Measurements from ENCODE around the gene WNT9A.

WNT9A gene

DNA sequence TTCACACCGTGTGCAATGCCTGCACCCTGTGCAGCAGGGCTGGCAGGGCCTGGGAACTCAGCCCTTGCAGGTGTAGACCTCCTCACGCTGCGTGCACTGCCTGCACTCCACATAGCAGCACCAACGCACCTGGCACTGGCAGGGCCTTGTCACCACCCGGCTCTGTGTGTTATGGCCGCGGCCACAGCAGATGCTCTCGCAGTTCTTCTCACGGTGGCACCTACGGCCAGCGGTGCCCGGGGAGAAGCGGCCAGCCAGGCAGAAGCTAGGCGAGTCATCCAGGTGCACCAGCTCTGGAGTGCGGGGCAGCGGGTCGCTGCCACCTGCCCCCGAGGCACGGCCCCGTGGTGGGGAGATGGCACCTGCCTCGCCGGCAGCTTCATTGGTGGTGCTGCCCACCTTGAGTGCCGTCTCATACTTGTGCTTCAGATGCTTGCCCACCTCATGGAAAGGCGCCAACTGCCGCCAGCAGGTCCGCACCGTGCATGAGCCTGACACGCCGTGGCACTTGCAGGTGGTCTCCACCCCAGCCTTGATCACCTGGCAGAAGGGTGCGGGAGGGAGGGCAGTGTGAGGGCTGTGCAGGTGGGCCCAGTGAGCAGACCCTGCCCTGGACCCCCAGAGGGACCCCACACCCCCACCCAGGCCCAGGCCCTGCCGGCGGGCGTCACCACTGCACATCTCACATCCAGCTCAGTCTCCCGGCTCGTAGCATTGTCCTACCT lies 26.1 kb downstream of the WNT9A start:
- peaks cover 0 to 16% (median 0%) of the 10 kb centered on the region in 11 experiments; a peak in 1 of 22 replicates for H4K20me1 ChIP-seq
- H3K4me1 ChIP-seq, result peaks cover 0 to 11% (median 0%) of the 10 kb centered on the region in 10 experiments; a peak in 4 of 20 replicates
- no peak for TF ChIP-seq Cebpa-rat (IDR thresholded peaks at IDR 0.05)
- H3K4me3 ChIP-seq, result no peak overlapping the region
- no peak overlapping the region for H3K27ac ChIP-seq
- no peak overlapping the region for H3K9ac ChIP-seq
- H3K4me2 ChIP-seq, result no peak overlapping the region
- H3K36me3 ChIP-seq, result no peaks in the 10 kb centered on the region
- no peaks in the 10 kb centered on the region for H3K9me3 ChIP-seq (replicated peaks in 1 of 11)
- no peaks in the 10 kb centered on the region for H3K27me3 ChIP-seq

DNA sequence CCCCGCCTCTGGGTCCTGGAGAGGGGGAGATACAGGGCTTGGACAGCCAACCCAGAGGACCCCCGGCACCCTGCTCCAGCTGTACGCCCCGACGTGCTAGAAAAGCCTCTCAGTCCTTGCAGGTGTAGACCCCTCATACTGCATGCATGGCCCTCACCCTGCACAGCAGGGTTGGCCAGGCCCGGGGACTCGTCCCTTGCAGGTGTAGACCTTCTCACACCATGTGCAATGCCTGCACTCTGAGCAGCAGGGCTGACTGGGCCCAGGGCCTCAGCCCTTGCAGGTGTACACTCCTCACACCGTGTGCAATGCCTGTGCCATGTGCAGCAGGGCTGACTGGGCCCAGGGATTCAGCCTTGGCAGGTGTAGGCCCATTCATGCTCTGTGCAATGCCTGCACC lies 26.8 kb downstream of the WNT9A start:
- Histone ChIP-seq H3K9me3 (replicated peaks in 1 of 11) (no peaks in the 10 kb centered on the region), H3K36me3 (no peaks in the 10 kb centered on the region), H3K27ac (no peak overlapping the region), H3K4me1 (peaks cover 0 to 11% (median 0%) of the 10 kb centered on the region in 10 experiments; a peak in 4 of 20 replicates), H3K27me3 (no peaks in the 10 kb centered on the region), H3K4me3 (no peak overlapping the region), H3K4me2 (no peak overlapping the region), H3K9ac (no peak overlapping the region), H4K20me1 (peaks cover 0 to 16% (median 0%) of the 10 kb centered on the region in 11 experiments; a peak in 1 of 22 replicates)
- TF ChIP-seq Cebpa-rat (IDR thresholded peaks at IDR 0.05), result no peak

DNA sequence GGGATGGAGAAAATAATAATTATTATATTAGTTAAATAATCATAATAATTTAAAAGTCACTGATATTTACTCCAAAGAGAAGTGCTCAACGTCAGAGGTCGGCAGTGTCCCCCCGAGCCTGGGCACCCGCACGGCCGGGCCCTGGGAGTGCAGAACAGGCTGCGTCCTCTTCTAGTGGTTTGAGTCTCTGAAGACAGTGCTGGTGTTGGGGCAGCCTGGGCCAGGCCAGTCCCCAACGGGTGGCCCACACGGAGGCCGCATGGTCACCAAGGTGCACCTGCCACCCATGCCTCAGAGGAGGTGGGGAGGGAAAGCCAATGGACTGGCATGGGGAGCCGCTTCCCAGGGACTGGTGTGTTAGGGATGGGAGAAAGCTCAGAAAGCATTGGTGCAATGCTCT lies 27.3 kb downstream of the WNT9A start:
- Histone ChIP-seq H3K27ac (no peak overlapping the region), H3K4me3 (no peak overlapping the region), H3K9me3 (replicated peaks in 1 of 11) (no peaks in the 10 kb centered on the region), H3K27me3 (no peaks in the 10 kb centered on the region), H3K9ac (no peak overlapping the region), H3K4me2 (no peak overlapping the region), H3K36me3 (no peaks in the 10 kb centered on the region), H4K20me1 (peaks cover 0 to 16% (median 0%) of the 10 kb centered on the region in 11 experiments; a peak in 1 of 22 replicates), H3K4me1 (peaks cover 0 to 11% (median 0%) of the 10 kb centered on the region in 10 experiments; a peak in 4 of 20 replicates)
- no peak for TF ChIP-seq Cebpa-rat (IDR thresholded peaks at IDR 0.05)

DNA sequence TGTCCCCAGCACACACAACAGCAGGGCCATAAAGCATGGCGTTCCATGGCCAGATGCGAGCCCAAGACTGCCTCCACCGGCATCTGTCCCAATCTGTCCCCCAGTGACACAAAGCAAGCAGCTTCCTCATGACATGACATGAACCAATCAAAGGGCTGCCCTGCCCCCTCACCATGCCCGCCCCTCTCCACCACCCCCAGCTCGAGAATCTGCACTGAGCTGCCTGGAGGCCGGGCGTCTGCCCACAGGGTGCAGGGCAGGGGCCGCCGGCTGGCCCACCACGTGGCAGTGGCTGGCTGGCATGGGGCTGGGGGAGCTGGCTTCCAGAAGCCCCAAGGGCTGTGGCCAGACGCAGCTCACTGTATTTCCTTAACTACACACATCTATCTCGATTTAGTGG lies 27.8 kb downstream of the WNT9A start:
- Histone ChIP-seq H4K20me1 (peaks cover 0 to 16% (median 0%) of the 10 kb centered on the region in 11 experiments; a peak in 1 of 22 replicates), H3K36me3 (no peaks in the 10 kb centered on the region), H3K9ac (no peak overlapping the region), H3K4me1 (peaks cover 0 to 11% (median 0%) of the 10 kb centered on the region in 10 experiments; a peak in 4 of 20 replicates), H3K27ac (no peak overlapping the region), H3K9me3 (replicated peaks in 1 of 11) (no peaks in the 10 kb centered on the region), H3K4me2 (no peak overlapping the region), H3K27me3 (no peaks in the 10 kb centered on the region), H3K4me3 (no peak overlapping the region)
- no peak for TF ChIP-seq Cebpa-rat (IDR thresholded peaks at IDR 0.05)

DNA sequence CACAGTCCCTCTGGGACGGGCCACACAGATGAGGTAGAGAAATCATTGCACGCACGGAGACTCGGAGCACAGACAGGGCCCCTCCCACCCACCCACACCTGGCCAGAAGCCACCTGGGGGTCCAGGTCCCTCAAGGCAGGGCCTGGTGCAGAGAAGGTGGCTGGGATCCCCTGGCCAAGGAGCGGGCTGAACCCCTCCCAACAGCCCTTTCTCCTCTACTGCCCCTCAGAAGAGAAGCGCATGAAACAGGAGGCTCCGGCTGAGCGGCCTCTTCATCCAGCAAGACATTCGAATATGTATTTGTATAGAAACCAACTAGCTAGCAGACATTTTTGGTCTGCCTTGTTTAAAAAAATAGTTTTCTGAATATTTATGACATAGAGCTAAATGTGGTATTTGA lies 29.0 kb downstream of the WNT9A start:
- Histone ChIP-seq H3K27ac (no peak overlapping the region), H3K4me3 (no peak overlapping the region), H3K36me3 (no peaks in the 10 kb centered on the region), H3K9me3 (replicated peaks in 1 of 11) (no peaks in the 10 kb centered on the region), H3K4me2 (no peak overlapping the region), H4K20me1 (peaks cover 0 to 16% (median 0%) of the 10 kb centered on the region in 11 experiments; a peak in 1 of 22 replicates), H3K9ac (no peak overlapping the region), H3K4me1 (peaks cover 0 to 7% (median 0%) of the 10 kb centered on the region in 10 experiments; a peak in 4 of 20 replicates), H3K27me3 (no peaks in the 10 kb centered on the region)
- TF ChIP-seq Cebpa-rat (IDR thresholded peaks at IDR 0.05), result no peak

DNA sequence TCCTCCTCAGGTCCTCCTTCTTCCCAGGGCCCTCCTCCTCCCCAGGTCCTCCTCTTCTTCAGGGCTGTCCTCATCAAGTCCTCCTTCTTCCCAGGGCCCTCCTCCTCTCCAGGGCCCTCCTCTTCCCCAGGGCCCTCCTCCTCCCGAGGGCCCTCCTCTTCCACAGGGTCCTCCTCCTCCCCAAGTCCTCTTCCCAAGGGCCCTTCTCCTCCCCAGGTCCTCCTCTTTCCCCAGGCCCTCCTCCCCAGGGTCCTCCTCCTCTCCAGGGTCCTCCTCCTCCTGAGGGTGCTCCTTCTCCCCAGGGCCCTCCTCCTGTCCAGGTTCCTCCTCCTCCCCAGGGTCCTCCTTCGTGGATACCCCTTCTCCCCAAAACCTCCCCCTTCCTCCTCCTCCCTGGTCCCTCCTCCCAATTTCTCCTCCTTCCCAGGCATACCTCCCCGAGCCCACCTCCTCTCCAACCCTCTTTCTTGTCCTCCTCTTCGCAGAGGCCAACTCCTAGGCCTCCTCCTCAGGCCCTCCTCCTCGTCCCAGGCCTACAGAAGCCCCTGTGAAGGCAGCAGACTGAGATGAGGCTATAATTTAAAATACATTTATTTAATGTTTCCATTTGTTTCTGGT lies 29.5 kb downstream of the WNT9A start:
- Histone ChIP-seq H3K36me3 (no peaks in the 10 kb centered on the region), H3K27ac (no peak overlapping the region), H3K4me1 (peaks cover 0 to 13% (median 2%) of the 10 kb centered on the region in 10 experiments; a peak in 6 of 20 replicates), H3K27me3 (no peaks in the 10 kb centered on the region), H3K4me3 (no peak overlapping the region), H3K4me2 (no peak overlapping the region), H3K9me3 (replicated peaks in 1 of 11) (no peaks in the 10 kb centered on the region), H4K20me1 (peaks cover 0 to 12% (median 0%) of the 10 kb centered on the region in 11 experiments; a peak in 1 of 22 replicates), H3K9ac (no peak overlapping the region)
- TF ChIP-seq Cebpa-rat (IDR thresholded peaks at IDR 0.05), result no peak

DNA sequence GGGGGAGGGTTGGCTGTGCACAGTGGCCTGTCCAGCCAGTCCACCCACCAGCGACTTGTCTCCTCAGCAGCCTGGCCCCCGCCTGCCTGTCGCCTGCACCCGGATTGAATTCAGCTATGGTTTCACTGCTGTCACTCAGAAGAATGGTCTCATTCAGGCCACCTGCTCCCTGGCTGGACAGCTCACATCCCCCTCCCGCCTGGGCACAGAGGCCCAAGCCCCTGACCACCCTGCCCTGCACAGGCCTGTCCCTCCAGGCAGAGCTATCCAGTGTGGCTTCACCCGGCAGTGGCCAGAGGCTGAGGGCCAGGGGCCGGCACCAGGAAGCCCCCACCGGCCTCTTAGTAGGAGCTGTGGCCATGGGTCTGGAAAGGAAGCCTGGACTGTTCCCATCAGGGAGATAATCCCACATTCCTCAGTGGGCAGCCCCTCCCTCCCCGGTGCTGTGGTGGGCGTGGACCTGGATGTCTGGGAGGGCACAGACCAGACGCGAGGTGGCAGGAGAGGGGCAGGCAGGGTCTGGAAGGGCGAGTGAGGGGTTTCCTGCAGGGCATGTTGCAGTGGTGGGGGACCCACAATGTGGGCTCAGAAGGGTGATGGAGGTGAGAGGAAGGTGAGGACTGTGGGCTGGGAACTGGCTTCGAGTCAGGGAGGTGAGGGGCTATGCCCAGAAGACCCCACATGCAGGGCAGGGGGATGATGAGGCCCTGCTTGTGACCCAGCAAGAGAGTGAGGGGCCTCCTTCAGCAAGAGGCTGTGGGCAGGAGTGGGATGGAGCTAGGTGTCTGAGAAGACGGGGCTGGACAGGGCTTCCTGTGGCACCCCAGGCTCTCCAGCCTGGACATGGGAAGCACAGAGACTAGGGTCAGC lies 30.4 kb downstream of the WNT9A start:
- no peak overlapping the region for H3K27ac ChIP-seq

DNA sequence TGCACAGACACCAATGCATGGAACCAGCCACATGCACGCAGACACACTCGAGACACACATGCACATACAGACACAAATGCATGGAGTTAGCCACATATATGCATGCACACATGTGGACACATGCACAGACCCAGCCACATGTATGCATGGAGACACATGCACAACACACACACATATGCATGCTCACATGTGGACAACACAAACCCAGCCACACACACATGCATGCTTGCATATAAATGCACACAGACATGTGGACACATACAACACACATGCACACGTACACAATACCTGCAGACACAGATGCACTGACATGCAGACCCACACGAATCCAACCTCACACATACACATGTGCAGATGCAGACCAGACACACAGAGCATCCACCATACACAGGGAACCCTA lies 31.1 kb downstream of the WNT9A start:
- H3K9ac ChIP-seq, result no peak overlapping the region
- H3K36me3 ChIP-seq, result no peaks in the 10 kb centered on the region
- H3K9me3 ChIP-seq (replicated peaks in 1 of 11), result no peaks in the 10 kb centered on the region
- no peak overlapping the region for H3K27ac ChIP-seq
- H3K4me3 ChIP-seq, result no peak overlapping the region
- TF ChIP-seq Cebpa-rat (IDR thresholded peaks at IDR 0.05), result no peak
- peaks cover 0 to 9% (median 0%) of the 10 kb centered on the region in 11 experiments; a peak in 1 of 22 replicates for H4K20me1 ChIP-seq
- H3K4me1 ChIP-seq, result peaks cover 0 to 17% (median 7%) of the 10 kb centered on the region in 10 experiments; a peak in 8 of 20 replicates
- no peaks in the 10 kb centered on the region for H3K27me3 ChIP-seq
- H3K4me2 ChIP-seq, result no peak overlapping the region

More for the DNA sequence above, 30.4 kb downstream of the WNT9A start:
- H3K4me2 ChIP-seq, result no peak overlapping the region
- no peak overlapping the region for H3K4me3 ChIP-seq
- H3K4me1 ChIP-seq, result peaks cover 0 to 17% (median 7%) of the 10 kb centered on the region in 10 experiments; a peak in 6 of 20 replicates
- H3K9me3 ChIP-seq (replicated peaks in 1 of 11), result no peaks in the 10 kb centered on the region
- TF ChIP-seq Cebpa-rat (IDR thresholded peaks at IDR 0.05), result no peak
- peaks cover 0 to 11% (median 0%) of the 10 kb centered on the region in 11 experiments; a peak in 1 of 22 replicates for H4K20me1 ChIP-seq
- no peaks in the 10 kb centered on the region for H3K36me3 ChIP-seq
- no peaks in the 10 kb centered on the region for H3K27me3 ChIP-seq
- no peak overlapping the region for H3K9ac ChIP-seq
